Small intestine (tissue), 7 donors: ENCODE results near the gene SP4. TPM values are rescaled to one million over a fixed set of nuclear protein-coding genes. Genes with fewer than 3 reads are reported as not detected.

Experiments used
- DNase-seq, 2 donors: peaks; one replicate each; pipeline versions ENCODE4 v3.0.0 to v3.0.0-alpha.2; 2013
- FAIRE-seq: peaks from 2 replicates; lab custom pipeline; 2012; peaks lifted over from hg19 to GRCh38; lab: Jason Lieb, UNC
- H3K27ac ChIP-seq, 3 donors: one replicate each; pipeline ENCODE4 v1.5.1; 2013; ENCODE audit warnings: low read length in 2 of 3, mild to moderate bottlenecking in 2 of 3, control low read depth in 1 of 3, inconsistent platforms in 1 of 3, low read depth in 1 of 3, moderate library complexity in 1 of 3
- H3K27me3 ChIP-seq, 3 donors: one replicate each; pipeline ENCODE4 v1.6.1; 2013; ENCODE audit warnings: low read length in 3 of 3, inconsistent platforms in 1 of 3; ENCODE audit not compliant: control insufficient read depth in 3 of 3, insufficient read depth in 3 of 3
- H3K36me3 ChIP-seq, 3 donors: one replicate each; pipeline ENCODE4 v1.6.1; 2013; ENCODE audit warnings: low read length in 3 of 3, inconsistent platforms in 1 of 3, low read depth in 1 of 3, mild to moderate bottlenecking in 1 of 3, moderate library complexity in 1 of 3; ENCODE audit not compliant: control insufficient read depth in 3 of 3, insufficient read depth in 2 of 3
- H3K4me1 ChIP-seq, 3 donors: one replicate each; pipeline ENCODE4 v1.6.1; 2013; ENCODE audit warnings: low read length in 2 of 3, inconsistent platforms in 1 of 3, low read depth in 1 of 3, mild to moderate bottlenecking in 1 of 3, moderate library complexity in 1 of 3; ENCODE audit not compliant: control insufficient read depth in 3 of 3, insufficient read depth in 2 of 3
- H3K4me3 ChIP-seq, 3 donors: one replicate each; pipeline ENCODE4 v1.5.1; 2013; ENCODE audit warnings: low read length in 3 of 3, control low read depth in 1 of 3, inconsistent platforms in 1 of 3, low read depth in 1 of 3, mild to moderate bottlenecking in 1 of 3, moderate library complexity in 1 of 3
- H3K9me3 ChIP-seq, 2 donors: one replicate each; pipeline ENCODE4 v1.6.1; 2013; ENCODE audit warnings: low read depth in 1 of 2, low read length in 1 of 2; ENCODE audit not compliant: control insufficient read depth in 2 of 2, insufficient read depth in 1 of 2
- WGBS, 3 donors: extraction: QIAGEN DNeasy Blood & Tissue Kit; methylation state at CpG; one replicate each; pipeline ENCODE4 v1.1.7; 2013; 5-methylcytosine and 5-hydroxymethylcytosine counted together
- polyA plus RNA-seq, 4 donors: library from polyadenylated mRNA; stranded (reverse) in 3 of 4; unstranded in 1 of 4; fragments of 200-250 nt in 3 of 4; fragments of 120-200 nt in 1 of 4; gene quantifications; one replicate each; pipeline versions ENCODE4 v1.2.1 to v1.2.3, GENCODE V29; 2013
- donor health status: healthy with polysubstance abuse.
- donor health status: control.
- donor health status: control.
- donor health status: Bipolar disorder and iron deficiency.
- donor health status: healthy.

The SP4 gene
- polyA plus RNA-seq, 4 donors = 0.45 to 5.3 (median 1.2) TPM

GRCh38 chr7:21412957-21413356 lies 14.9 kb upstream of the SP4 start:
- FAIRE-seq (no peak), DNase-seq (no peak)
- Histone ChIP-seq H3K27me3 (peaks cover 0 to 16% (median 0%) of the 10 kb centered on the region in 3 donors), H3K9me3 (no peaks in the 10 kb centered on the region), H3K27ac (peak overlapping the region in 1 of 3 donors; percentile 56), H3K36me3 (no peaks in the 10 kb centered on the region), H3K4me1 (no peaks in the 10 kb centered on the region), H3K4me3 (no peak overlapping the region)
- WGBS, 3 donors = 68 to 86% (median 74%) methylated on average over 2 of the region's 2 CpGs

DNA sequence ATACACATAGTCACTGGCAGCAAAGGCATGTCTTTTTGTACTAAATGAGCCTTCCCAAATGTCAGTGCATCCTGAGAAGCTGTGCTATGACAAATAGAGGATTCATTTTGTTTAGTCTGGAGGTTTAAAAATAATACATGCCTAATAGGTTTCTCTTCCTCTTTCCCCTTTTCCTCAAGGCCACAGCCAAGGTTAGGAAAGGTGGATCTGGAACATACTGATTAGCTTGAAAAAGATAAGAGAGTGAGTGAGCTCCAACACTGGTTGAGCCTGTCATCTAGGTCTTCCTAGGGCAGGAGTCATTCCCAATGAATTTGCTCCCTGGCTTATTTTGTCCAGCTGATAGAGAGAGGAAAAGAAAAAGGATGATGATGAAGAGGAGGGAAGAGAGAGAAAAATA lies 14.4 kb upstream of the SP4 start:
- FAIRE-seq = no peak

DNA sequence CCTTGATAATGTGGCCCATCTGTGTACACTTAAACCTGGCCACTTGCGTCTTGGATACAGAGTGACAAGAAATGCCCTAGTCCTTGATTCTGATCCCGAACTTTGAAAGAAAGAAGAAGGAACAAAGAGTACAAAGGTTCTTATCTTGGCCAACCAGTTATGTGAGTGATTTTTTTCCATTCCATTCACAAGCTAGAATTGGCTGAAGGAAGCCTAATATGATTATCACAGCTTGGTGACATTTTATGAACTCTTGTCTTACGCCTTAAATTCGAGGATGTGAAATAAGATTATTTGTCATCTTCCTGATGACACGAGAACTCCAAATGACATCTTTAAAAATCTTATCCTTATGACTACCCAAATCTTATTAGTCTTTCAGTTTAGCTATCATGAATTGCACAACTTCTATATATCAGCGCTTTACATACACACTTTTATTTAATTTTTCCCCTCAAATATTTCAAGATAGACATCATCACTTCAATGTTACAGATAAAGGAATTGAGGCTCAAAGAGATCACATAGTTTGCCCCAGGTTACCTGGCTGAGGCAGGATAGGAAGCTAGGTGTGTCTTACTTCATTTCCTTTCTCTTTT lies 13.0 kb upstream of the SP4 start:
- Histone ChIP-seq H3K9me3 (no peaks in the 10 kb centered on the region), H3K4me3 (no peak overlapping the region), H3K4me1 (no peaks in the 10 kb centered on the region), H3K27ac (no peak overlapping the region), H3K27me3 (peaks cover 0 to 8% (median 0%) of the 10 kb centered on the region in 3 donors), H3K36me3 (no peaks in the 10 kb centered on the region)
- no peak for FAIRE-seq
- DNase-seq = no peak
- WGBS, 3 donors = 51 to 77% (median 75%) methylated on average over 6 of the region's 6 CpGs

More for the DNA sequence above, 14.4 kb upstream of the SP4 start:
- Histone ChIP-seq H3K4me1 (no peaks in the 10 kb centered on the region), H3K4me3 (no peak overlapping the region), H3K9me3 (no peaks in the 10 kb centered on the region), H3K27ac (no peak overlapping the region), H3K36me3 (no peaks in the 10 kb centered on the region), H3K27me3 (peaks cover 0 to 15% (median 0%) of the 10 kb centered on the region in 3 donors)
- DNase-seq = no peak

GRCh38 chr7:21417647-21418046 lies 10.2 kb upstream of the SP4 start:
- Histone ChIP-seq H3K9me3 (no peaks in the 10 kb centered on the region), H3K4me3 (no peak overlapping the region), H3K4me1 (no peaks in the 10 kb centered on the region), H3K27me3 (peaks cover 0 to 4% (median 0%) of the 10 kb centered on the region in 3 donors), H3K27ac (no peak overlapping the region), H3K36me3 (no peaks in the 10 kb centered on the region)
- 39 to 56% (median 49%) methylated on average over 4 of the region's 4 CpGs for WGBS, 3 donors
- no peak for DNase-seq
- no peak for FAIRE-seq

GRCh38 chr7:21422751-21423150 lies 5.1 kb upstream of the SP4 start:
- no peak for FAIRE-seq
- H3K27ac ChIP-seq = no peak overlapping the region
- H3K36me3 ChIP-seq = no peaks in the 10 kb centered on the region
- H3K27me3 ChIP-seq = peaks cover 0 to 4% (median 0%) of the 10 kb centered on the region in 3 donors
- H3K4me3 ChIP-seq = no peak overlapping the region
- H3K9me3 ChIP-seq = no peaks in the 10 kb centered on the region
- H3K4me1 ChIP-seq = peaks cover 0 to 5% (median 0%) of the 10 kb centered on the region in 3 donors
- no peak for DNase-seq

DNA sequence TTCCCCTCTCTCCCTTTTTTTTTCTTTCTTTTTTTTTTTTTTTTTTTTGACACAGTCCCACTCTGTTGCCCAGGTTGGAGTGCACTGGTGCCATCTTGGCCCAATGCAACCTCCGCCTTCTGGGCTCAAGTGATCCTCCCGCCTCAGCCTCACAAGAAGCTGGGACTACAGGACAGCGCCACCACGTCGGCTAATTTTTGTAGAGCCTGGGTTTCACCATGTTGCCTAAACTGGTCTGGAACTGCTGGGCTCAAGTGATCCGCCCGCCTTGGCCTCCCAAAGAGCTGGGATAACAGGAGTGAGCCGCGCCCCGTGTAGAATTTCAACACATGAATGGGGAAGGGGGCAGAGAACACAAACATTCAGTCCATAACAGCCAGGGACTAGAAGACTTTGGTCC lies 2.6 kb upstream of the SP4 start:
- DNase-seq (no peak), FAIRE-seq (no peak)
- H3K36me3 ChIP-seq = no peaks in the 10 kb centered on the region
- H3K9me3 ChIP-seq = no peaks in the 10 kb centered on the region
- H3K4me1 ChIP-seq = peaks cover 0 to 5% (median 2%) of the 10 kb centered on the region in 3 donors
- H3K27ac ChIP-seq = no peak overlapping the region
- no peak overlapping the region for H3K4me3 ChIP-seq
- H3K27me3 ChIP-seq = peaks cover 0 to 3% (median 0%) of the 10 kb centered on the region in 3 donors
- WGBS, 3 donors = 87 to 94% (median 93%) methylated on average over 10 of the region's 10 CpGs

- Histone ChIP-seq H3K4me3 (peak overlapping the region in 2 of 3 donors; percentile 45 to 49), H3K4me1 (peaks cover 0 to 5% (median 2%) of the 10 kb centered on the region in 3 donors), H3K36me3 (no peaks in the 10 kb centered on the region), H3K27ac (peak overlapping the region in 2 of 3 donors; percentile 50 to 67), H3K27me3 (peaks cover 0 to 3% (median 0%) of the 10 kb centered on the region in 3 donors), H3K9me3 (no peaks in the 10 kb centered on the region)
- no peak for DNase-seq
- no peak for FAIRE-seq
- 4 to 10% (median 6%) methylated on average over 30 to 35 of the region's 35 CpGs for WGBS, 3 donors
Observed at GRCh38 chr7:21426286-21427181, 1.3 kb upstream of the SP4 start.

GRCh38 chr7:21427182-21427870 lies 557 bp upstream of the SP4 start:
- 0 to 1% (median 0%) methylated on average over 47 to 57 of the region's 57 CpGs for WGBS, 3 donors
- FAIRE-seq = no peak
- H3K27ac ChIP-seq = peak overlapping the region; percentile 71 to 97 (median 93)

More at GRCh38 chr7:21427182-21427870, 557 bp upstream of the SP4 start:
- peak overlapping the region; percentile 55 to 72 (median 65) for H3K4me3 ChIP-seq
- DNase-seq = peak; percentile 98 to 99
- H3K27me3 ChIP-seq = peaks cover 0 to 3% (median 0%) of the 10 kb centered on the region in 3 donors
- no peaks in the 10 kb centered on the region for H3K9me3 ChIP-seq
- H3K4me1 ChIP-seq = peaks cover 0 to 5% (median 2%) of the 10 kb centered on the region in 3 donors
- H3K36me3 ChIP-seq = no peaks in the 10 kb centered on the region
